ENCODE measurements around the gene EARS2.

DNA sequence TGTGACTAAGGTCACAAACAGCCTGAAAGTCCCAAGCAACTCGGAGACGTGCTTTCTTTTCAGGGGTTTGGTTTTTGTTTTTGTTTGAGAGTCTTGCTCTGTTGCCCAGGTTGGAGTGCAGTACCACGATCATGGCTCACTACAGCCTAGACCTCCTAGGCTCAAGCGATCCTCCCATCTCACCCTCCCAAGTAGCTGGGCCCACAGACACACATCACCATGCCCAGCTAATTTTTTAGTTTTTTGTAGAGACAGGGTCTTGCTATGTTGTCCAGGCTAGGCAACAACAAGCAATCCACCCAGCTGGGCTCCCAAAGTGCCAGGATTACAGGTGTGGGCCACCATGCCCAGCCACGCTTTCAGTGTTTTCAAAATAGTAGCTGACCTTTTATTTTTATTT lies 27.1 kb downstream of the EARS2 start:
- TF ChIP-seq, protein P1, sequence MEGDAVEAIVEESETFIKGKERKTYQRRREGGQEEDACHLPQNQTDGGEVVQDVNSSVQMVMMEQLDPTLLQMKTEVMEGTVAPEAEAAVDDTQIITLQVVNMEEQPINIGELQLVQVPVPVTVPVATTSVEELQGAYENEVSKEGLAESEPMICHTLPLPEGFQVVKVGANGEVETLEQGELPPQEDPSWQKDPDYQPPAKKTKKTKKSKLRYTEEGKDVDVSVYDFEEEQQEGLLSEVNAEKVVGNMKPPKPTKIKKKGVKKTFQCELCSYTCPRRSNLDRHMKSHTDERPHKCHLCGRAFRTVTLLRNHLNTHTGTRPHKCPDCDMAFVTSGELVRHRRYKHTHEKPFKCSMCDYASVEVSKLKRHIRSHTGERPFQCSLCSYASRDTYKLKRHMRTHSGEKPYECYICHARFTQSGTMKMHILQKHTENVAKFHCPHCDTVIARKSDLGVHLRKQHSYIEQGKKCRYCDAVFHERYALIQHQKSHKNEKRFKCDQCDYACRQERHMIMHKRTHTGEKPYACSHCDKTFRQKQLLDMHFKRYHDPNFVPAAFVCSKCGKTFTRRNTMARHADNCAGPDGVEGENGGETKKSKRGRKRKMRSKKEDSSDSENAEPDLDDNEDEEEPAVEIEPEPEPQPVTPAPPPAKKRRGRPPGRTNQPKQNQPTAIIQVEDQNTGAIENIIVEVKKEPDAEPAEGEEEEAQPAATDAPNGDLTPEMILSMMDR (IDR thresholded peaks at IDR 0.05) = no peak
- TF ChIP-seq POLR2A (IDR thresholded peaks at IDR 0.05) = no peak
